SK-N-MC (cell line): ENCODE measurements around the gene DIAPH3.
"Not testable (repeated sequence)": the region's sequence is repeated elsewhere in the genome, so short reads cannot be mapped to it uniquely, and the experiment has no call there.

ENCODE experiments used
- EZH2 ChIP-seq: fragments of 200-600 bp; sonication (generic); IDR thresholded peaks from one replicate; pipeline ENCODE4 v1.6.1; 2017; ENCODE audit warnings: antibody characterized with exemption
- FOXP2 ChIP-seq: optimal IDR thresholded peaks from 2 replicates; pipeline ENCODE3; 2011; ENCODE audit warnings: mild to moderate bottlenecking, moderate library complexity; ENCODE audit not compliant: insufficient read depth; ENCODE audit errors: extremely low read length, control extremely low read depth
- POLR2AphosphoS5 ChIP-seq: IDR thresholded peaks from 2 replicates; pipeline ENCODE4 v1.6.1; 2012; ENCODE audit warnings: mild to moderate bottlenecking, low read depth, low read length, borderline replicate concordance

DNA sequence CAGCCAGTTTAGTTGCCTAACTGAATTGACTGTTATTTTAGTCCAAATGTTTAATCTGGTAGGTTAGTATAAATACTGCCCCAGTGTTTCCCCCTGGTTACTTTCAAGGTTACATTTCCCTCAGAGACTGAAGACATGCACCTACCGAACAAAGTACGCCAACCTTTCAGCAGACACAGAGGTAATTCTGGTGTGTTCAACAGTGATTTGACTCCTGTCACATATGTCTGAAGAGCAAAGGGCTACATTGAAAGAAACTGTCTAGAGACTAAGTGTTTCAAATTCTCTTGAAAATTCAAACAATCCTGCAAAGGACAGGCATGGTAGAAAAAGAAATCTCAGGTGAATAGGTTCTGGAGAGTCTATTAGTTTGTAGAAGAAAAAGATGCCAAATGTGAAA, 32.2 kb upstream of the DIAPH3 start:
- not testable (repeated sequence) for TF ChIP-seq EZH2, POLR2AphosphoS5, FOXP2
